ENCODE results near the gene IFIT2. TPM values are rescaled to one million over a fixed set of nuclear protein-coding genes. Genes with fewer than 3 reads are reported as not detected.
A peak's percentile ranks its signal among the peaks of the same experiment; 100 is the strongest.
"Not testable (repeated sequence)": the region's sequence is repeated elsewhere in the genome, so short reads cannot be mapped to it uniquely, and the experiment has no call there.

IFIT2 gene
- total RNA-seq, 1 experiment from 2014 or later, result not detected

DNA sequence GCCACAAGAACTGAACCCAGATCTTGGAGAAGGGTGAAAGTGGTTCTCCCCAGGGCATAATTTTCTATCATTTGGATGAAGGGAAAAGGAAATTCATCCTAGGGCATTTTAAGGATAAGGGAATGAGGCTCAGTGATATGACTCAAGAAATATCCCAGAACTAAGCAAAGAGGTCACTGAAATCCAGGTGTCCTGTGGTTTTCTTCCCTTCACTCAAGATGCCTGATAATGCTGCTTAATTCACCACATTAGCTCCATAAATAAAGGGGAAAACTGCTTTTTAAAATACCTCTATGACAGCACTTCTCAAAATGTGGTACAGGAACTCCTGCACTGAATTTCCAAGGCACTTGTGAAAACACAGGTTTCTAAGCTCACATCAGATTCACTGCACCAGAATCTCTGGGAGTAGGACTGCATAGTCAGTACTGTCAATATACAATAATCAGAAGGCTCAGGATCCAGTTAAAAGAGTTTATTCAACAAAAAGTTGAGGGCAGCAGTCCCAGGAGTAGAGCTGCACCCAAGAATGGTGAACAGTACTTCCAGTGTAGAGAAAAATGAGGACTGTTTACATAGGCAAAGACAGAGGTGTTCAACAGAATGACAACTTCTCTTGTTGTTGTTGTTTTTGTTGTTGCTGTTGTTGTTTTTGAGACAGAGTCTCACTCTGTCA lies 28.8 kb downstream of the IFIT2 start:
- no peak overlapping the region for H3K56ac ChIP-seq (ENCODE audit: insufficient read length, low read depth, low read length)

DNA sequence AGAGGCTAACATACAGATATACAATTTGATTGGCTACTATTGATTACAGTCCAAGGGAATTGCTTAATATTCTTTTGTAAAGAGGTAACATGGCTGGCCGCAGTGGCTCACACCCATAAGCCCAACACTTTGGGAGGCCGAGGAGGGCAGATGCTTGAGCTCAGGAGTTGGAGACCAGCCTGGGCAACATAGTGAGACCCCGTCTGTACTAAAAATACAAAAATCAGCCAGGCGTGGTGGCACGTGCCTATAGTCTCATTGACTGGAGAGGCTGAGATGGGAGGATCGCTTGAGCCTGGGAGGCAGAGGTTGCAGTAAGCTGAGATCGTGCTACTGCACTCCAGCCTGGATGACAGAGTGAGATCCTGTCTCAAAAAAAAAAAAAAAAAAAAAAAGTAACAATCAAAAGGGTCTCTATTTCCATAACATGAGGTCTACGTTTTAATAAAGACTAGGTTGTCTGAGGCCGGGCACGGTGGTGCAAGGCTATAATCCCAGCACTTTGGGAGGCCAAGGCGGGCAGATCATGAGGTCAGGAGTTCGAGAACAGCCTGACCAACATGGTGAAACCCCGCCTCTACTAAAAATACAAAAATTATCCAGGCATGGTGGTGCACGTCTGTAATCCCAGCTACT lies 29.8 kb downstream of the IFIT2 start:
- not testable (repeated sequence) for H3K4ac ChIP-seq (ENCODE audit: low read depth, low read length); H3K4me2 ChIP-seq (ENCODE audit: insufficient read depth, insufficient read length, low read length); H4K8ac ChIP-seq (replicated peaks; ENCODE audit: insufficient read length, low read depth, low read length); H3K9me3 Mint-ChIP-seq; H3T11ph ChIP-seq (ENCODE audit: low read length); H3K23ac ChIP-seq (ENCODE audit: insufficient read length, low read depth, low read length); H3K14ac ChIP-seq (ENCODE audit: insufficient read depth, low read length); DNase-seq; H3K4me3 Mint-ChIP-seq; H2BK20ac ChIP-seq (ENCODE audit: low read depth, low read length, poor library complexity, severe bottlenecking); H2BK12ac ChIP-seq (ENCODE audit: insufficient read length, low read depth, low read length); H3K27ac ChIP-seq (ENCODE audit: insufficient read length, low read depth, low read length); H2BK120ac ChIP-seq (ENCODE audit: low read depth, low read length, poor library complexity, severe bottlenecking); H3K79me2 ChIP-seq (ENCODE audit: insufficient read depth, low read length); H3K18ac ChIP-seq (ENCODE audit: insufficient read length, low read depth, low read length); H2AK5ac ChIP-seq (ENCODE audit: insufficient read length, low read length); H4K5ac ChIP-seq (ENCODE audit: insufficient read length, low read depth, low read length); H3K56ac ChIP-seq (ENCODE audit: insufficient read length, low read depth, low read length); H2BK15ac ChIP-seq (ENCODE audit: low read depth, low read length); H4K91ac ChIP-seq (ENCODE audit: insufficient read length, low read depth, low read length); H3K9me3 ChIP-seq (ENCODE audit: control insufficient read depth, low read depth, low read length); H2AFZ ChIP-seq (ENCODE audit: low read length); H3K23me2 ChIP-seq (ENCODE audit: insufficient read length, low read depth, low read length, poor library complexity, severe bottlenecking); H3K27me3 ChIP-seq (ENCODE audit: insufficient read depth, low read length); H4K20me1 ChIP-seq (ENCODE audit: control insufficient read depth, insufficient read depth, insufficient read length); H3K36me3 Mint-ChIP-seq (ENCODE audit: insufficient read depth in 1 of 3, low read depth in 3 of 3); H3K27me3 Mint-ChIP-seq (ENCODE audit: low read depth); H3K9ac ChIP-seq (ENCODE audit: extremely low read depth, insufficient read length, low read length); H2BK5ac ChIP-seq (ENCODE audit: insufficient read length, low read length); H3K79me1 ChIP-seq (ENCODE audit: insufficient read depth, low read depth, low read length, poor library complexity, severe bottlenecking)
- Mint-ChIP-seq H3K27ac (peak overlapping the region in 2 of 3 experiments; percentile 42 to 87; a peak in 4 of 7 replicates), H3K4me1 (peaks cover 54% of the 10 kb centered on the region in 2 experiments)
- H3K4me1 ChIP-seq (ENCODE audit: insufficient read depth, low read length), result peaks cover 22% of the 10 kb centered on the region
- WGBS (ENCODE audit: extremely low coverage, insufficient read length, low lambda C conversion rate), result no CpG with 5 or more reads among the region's 14 CpGs

More for the DNA sequence above, 28.8 kb downstream of the IFIT2 start:
- Histone ChIP-seq H3K27me3 (ENCODE audit: insufficient read depth, low read length) (no peaks in the 10 kb centered on the region), H2BK12ac (ENCODE audit: insufficient read length, low read depth, low read length) (no peak overlapping the region), H2AFZ (ENCODE audit: low read length) (no peak overlapping the region), H3K4me1 (ENCODE audit: insufficient read depth, low read length) (peaks cover 22% of the 10 kb centered on the region), H3K4me2 (ENCODE audit: insufficient read depth, insufficient read length, low read length) (no peak overlapping the region), H3K79me1 (ENCODE audit: insufficient read depth, low read depth, low read length, poor library complexity, severe bottlenecking) (no peaks in the 10 kb centered on the region), H2BK120ac (ENCODE audit: low read depth, low read length, poor library complexity, severe bottlenecking) (no peak overlapping the region), H4K5ac (ENCODE audit: insufficient read length, low read depth, low read length) (no peak overlapping the region), H2AK5ac (ENCODE audit: insufficient read length, low read length) (no peak overlapping the region), H3K23me2 (ENCODE audit: insufficient read length, low read depth, low read length, poor library complexity, severe bottlenecking) (no peaks in the 10 kb centered on the region), H3K27ac (ENCODE audit: insufficient read length, low read depth, low read length) (no peak overlapping the region), H3K14ac (ENCODE audit: insufficient read depth, low read length) (no peak overlapping the region), H3K9me3 (ENCODE audit: control insufficient read depth, low read depth, low read length) (no peaks in the 10 kb centered on the region), H3K79me2 (ENCODE audit: insufficient read depth, low read length) (no peaks in the 10 kb centered on the region), H4K20me1 (ENCODE audit: control insufficient read depth, insufficient read depth, insufficient read length) (no peaks in the 10 kb centered on the region), H4K8ac (replicated peaks; ENCODE audit: insufficient read length, low read depth, low read length) (no peak overlapping the region), H3K18ac (ENCODE audit: insufficient read length, low read depth, low read length) (no peak overlapping the region), H3K4ac (ENCODE audit: low read depth, low read length) (no peak overlapping the region), H3T11ph (ENCODE audit: low read length) (no peak overlapping the region), H2BK20ac (ENCODE audit: low read depth, low read length, poor library complexity, severe bottlenecking) (no peak overlapping the region), H2BK15ac (ENCODE audit: low read depth, low read length) (no peak overlapping the region), H3K23ac (ENCODE audit: insufficient read length, low read depth, low read length) (no peak overlapping the region), H3K9ac (ENCODE audit: extremely low read depth, insufficient read length, low read length) (no peak overlapping the region), H2BK5ac (ENCODE audit: insufficient read length, low read length) (no peak overlapping the region), H4K91ac (ENCODE audit: insufficient read length, low read depth, low read length) (no peak overlapping the region)
- TF ChIP-seq, protein P1, sequence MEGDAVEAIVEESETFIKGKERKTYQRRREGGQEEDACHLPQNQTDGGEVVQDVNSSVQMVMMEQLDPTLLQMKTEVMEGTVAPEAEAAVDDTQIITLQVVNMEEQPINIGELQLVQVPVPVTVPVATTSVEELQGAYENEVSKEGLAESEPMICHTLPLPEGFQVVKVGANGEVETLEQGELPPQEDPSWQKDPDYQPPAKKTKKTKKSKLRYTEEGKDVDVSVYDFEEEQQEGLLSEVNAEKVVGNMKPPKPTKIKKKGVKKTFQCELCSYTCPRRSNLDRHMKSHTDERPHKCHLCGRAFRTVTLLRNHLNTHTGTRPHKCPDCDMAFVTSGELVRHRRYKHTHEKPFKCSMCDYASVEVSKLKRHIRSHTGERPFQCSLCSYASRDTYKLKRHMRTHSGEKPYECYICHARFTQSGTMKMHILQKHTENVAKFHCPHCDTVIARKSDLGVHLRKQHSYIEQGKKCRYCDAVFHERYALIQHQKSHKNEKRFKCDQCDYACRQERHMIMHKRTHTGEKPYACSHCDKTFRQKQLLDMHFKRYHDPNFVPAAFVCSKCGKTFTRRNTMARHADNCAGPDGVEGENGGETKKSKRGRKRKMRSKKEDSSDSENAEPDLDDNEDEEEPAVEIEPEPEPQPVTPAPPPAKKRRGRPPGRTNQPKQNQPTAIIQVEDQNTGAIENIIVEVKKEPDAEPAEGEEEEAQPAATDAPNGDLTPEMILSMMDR (conservative IDR thresholded peaks at IDR 0.05), result no peak
- Mint-ChIP-seq H3K4me1 (peaks cover 54 to 58% of the 10 kb centered on the region in 2 experiments), H3K9me3 (no peaks in the 10 kb centered on the region; a peak in 1 of 5 replicates), H3K27ac (no peak overlapping the region; a peak in 1 of 7 replicates), H3K36me3 (ENCODE audit: insufficient read depth in 1 of 3, low read depth in 3 of 3) (peaks cover 0 to 2% (median 0%) of the 10 kb centered on the region in 3 experiments; a peak in 2 of 7 replicates), H3K4me3 (no peak overlapping the region), H3K27me3 (ENCODE audit: low read depth) (no peaks in the 10 kb centered on the region)
- DNase-seq, result no peak

Data from H9 (cell line).